GM19324 (cell line): Measurements from ENCODE around the gene TMEM229A.

Experiments
- ATAC-seq: cut with Tn5 transposase; IDR thresholded peaks from one replicate; pipeline ENCODE4 v1.9.1; 2021; ENCODE audit warnings: mild to moderate bottlenecking, moderate library complexity; ENCODE audit not compliant: unreplicated experiment, low FRiP score

TMEM229A gene

GRCh38 chr7:123992913-123993518 is 39.9 kb downstream of the TMEM229A start:
- no peak for ATAC-seq

GRCh38 chr7:123987445-123987844 is 45.4 kb downstream of the TMEM229A start:
- no peak for ATAC-seq
